Measurements from ENCODE around the gene RPS24. TPM values are rescaled to one million over a fixed set of nuclear protein-coding genes. Genes with fewer than 3 reads are reported as not detected.

RPS24 gene
- total RNA-seq, 4 donors from 2014 or later = 1,742 to 3,992 (median 2,045) TPM

- WGBS, 2 donors = 87 to 92% methylated on average over 5 of the region's 5 CpGs
- TF ChIP-seq CTCF (IDR thresholded peaks at IDR 0.05) (no peak), POLR2A (IDR thresholded peaks at IDR 0.05) (no peak)
- Histone ChIP-seq H3K4me3 (replicated peaks in 1 of 3) (no peak overlapping the region), H3K4me1 (peaks cover 9 to 10% of the 10 kb centered on the region in 2 donors), H3K27ac (no peak overlapping the region), H3K36me3 (peaks cover 56 to 66% of the 10 kb centered on the region in 2 donors), H3K27me3 (no peaks in the 10 kb centered on the region), H3K9me3 (no peaks in the 10 kb centered on the region)
- DNase-seq = no peak
- intact Hi-C loops (cut with DNase I) = no loop called here
Measured at GRCh38 chr10:78038791-78039547, 5.3 kb downstream of the RPS24 start.

GRCh38 chr10:78039743-78040142 lies 6.1 kb downstream of the RPS24 start:
- H3K4me1 ChIP-seq = peaks cover 6 to 13% of the 10 kb centered on the region in 2 donors
- DNase-seq = no peak
- intact Hi-C loops (cut with DNase I) = no loop called here
- H3K9me3 ChIP-seq = no peaks in the 10 kb centered on the region
- H3K27ac ChIP-seq = no peak overlapping the region
- TF ChIP-seq CTCF (IDR thresholded peaks at IDR 0.05) = no peak
- no peak for TF ChIP-seq POLR2A (IDR thresholded peaks at IDR 0.05)
- H3K27me3 ChIP-seq = no peaks in the 10 kb centered on the region
- 90% methylated on average over 3 of the region's 3 CpGs for WGBS, 2 donors
- H3K36me3 ChIP-seq = peaks cover 56 to 66% of the 10 kb centered on the region in 2 donors
- H3K4me3 ChIP-seq (replicated peaks in 1 of 3) = no peak overlapping the region

- Histone ChIP-seq H3K4me3 (replicated peaks in 1 of 3) (no peak overlapping the region), H3K9me3 (no peaks in the 10 kb centered on the region), H3K36me3 (peaks cover 46 to 55% of the 10 kb centered on the region in 2 donors), H3K27me3 (no peaks in the 10 kb centered on the region), H3K4me1 (peaks cover 12 to 22% of the 10 kb centered on the region in 2 donors), H3K27ac (no peak overlapping the region)
- WGBS, 2 donors = 74% methylated on average over 5 of the region's 5 CpGs
- DNase-seq = no peak
- TF ChIP-seq CTCF (IDR thresholded peaks at IDR 0.05) = no peak
- no peak for TF ChIP-seq POLR2A (IDR thresholded peaks at IDR 0.05)
- intact Hi-C loops (cut with DNase I) = no loop called here
Measured at GRCh38 chr10:78041170-78042057, 7.8 kb downstream of the RPS24 start.

- Histone ChIP-seq H3K9me3 (no peaks in the 10 kb centered on the region), H3K27me3 (no peaks in the 10 kb centered on the region), H3K4me3 (replicated peaks in 1 of 3) (no peak overlapping the region), H3K4me1 (peaks cover 13 to 25% of the 10 kb centered on the region in 2 donors), H3K36me3 (peaks cover 38 to 47% of the 10 kb centered on the region in 2 donors), H3K27ac (no peak overlapping the region)
- DNase-seq = no peak
- intact Hi-C loops (cut with DNase I) = no loop called here
- TF ChIP-seq CTCF (IDR thresholded peaks at IDR 0.05) = no peak
- TF ChIP-seq POLR2A (IDR thresholded peaks at IDR 0.05) = no peak
- 72 to 92% methylated on average over 2 of the region's 2 CpGs for WGBS, 2 donors
Measured at GRCh38 chr10:78042058-78042751, 8.5 kb downstream of the RPS24 start.

Measured in thyroid gland (tissue), 4 donors.